ENCODE results near the gene UGT1A5. TPM values are rescaled to one million over a fixed set of nuclear protein-coding genes. Genes with fewer than 3 reads are reported as not detected.

Gene UGT1A5
- total RNA-seq, 2 experiments from 2014 or later = not detected

- TF ChIP-seq CTCF (conservative IDR thresholded peaks at IDR 0.05; ENCODE audit: low read length) (no peak), EZH2phosphoT487 (IDR thresholded peaks at IDR 0.05; ENCODE audit: borderline replicate concordance, low read depth, low read length) (no peak)
- H4K20me1 ChIP-seq (ENCODE audit: insufficient read depth, low read length) = no peaks in the 10 kb centered on the region
- H3K4me2 ChIP-seq (ENCODE audit: low read length) = no peak overlapping the region
- POLR2A ChIA-PET = no interaction called here
- CTCF ChIA-PET (ENCODE audit: unreplicated experiment) = no interaction called here
- no peak overlapping the region for H2AFZ ChIP-seq (ENCODE audit: low read length)
- no peaks in the 10 kb centered on the region for H3K9me3 ChIP-seq (ENCODE audit: low read length)
- no peaks in the 10 kb centered on the region for H3K4me1 ChIP-seq (ENCODE audit: insufficient read depth, low read length, poor library complexity, severe bottlenecking)
- DNase-seq (ENCODE audit: low spot score) = no peak
- no peaks in the 10 kb centered on the region for H3K36me3 ChIP-seq (ENCODE audit: insufficient read depth, low read length)
- intact Hi-C loops (cut with micrococcal nuclease; ENCODE audit: unreplicated experiment) = no loop called here
- no peaks in the 10 kb centered on the region for H3K9me2 ChIP-seq (ENCODE audit: insufficient read depth, low read length)
- H3K79me2 ChIP-seq (ENCODE audit: insufficient read depth, low read depth, low read length) = no peaks in the 10 kb centered on the region
- H3K27ac ChIP-seq (ENCODE audit: low read depth, low read length, poor library complexity, severe bottlenecking) = no peak overlapping the region
- H3K4me3 ChIP-seq (ENCODE audit: low read depth, low read length, poor library complexity, severe bottlenecking) = no peak overlapping the region
- BruUV-seq (replicated peaks) = no TSS peak
Measured at GRCh38 chr2:233764264-233764663, 51.6 kb downstream of the UGT1A5 start.

DNA sequence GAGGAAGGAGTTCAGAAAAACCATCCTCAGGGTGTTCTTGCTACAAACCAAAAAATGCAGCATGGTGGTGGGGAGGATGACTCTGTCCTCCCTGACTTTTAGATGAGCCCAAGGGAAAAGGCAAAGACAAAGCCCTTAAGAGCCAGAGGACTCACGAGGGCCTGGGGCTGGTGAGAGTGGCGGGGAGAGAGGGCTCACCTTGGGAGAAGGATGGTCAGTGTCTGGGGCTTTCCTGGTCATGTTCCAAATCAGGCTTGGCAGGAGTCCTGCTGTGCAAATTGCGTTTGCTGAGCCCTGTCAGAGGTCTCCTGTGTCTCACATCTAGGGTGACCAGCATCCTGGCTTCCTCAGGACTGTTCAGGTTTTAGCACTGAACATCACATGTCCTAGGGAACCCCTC lies 52.1 kb downstream of the UGT1A5 start:
- CTCF ChIA-PET (ENCODE audit: unreplicated experiment) = no interaction called here

GRCh38 chr2:233766416-233766815 lies 53.7 kb downstream of the UGT1A5 start:
- H3K9me3 ChIP-seq (ENCODE audit: low read length) = no peaks in the 10 kb centered on the region
- DNase-seq (ENCODE audit: low spot score) = no peak
- intact Hi-C loops (cut with micrococcal nuclease; ENCODE audit: unreplicated experiment) = no loop called here
- BruUV-seq (replicated peaks) = no TSS peak
- no peak for TF ChIP-seq CTCF (conservative IDR thresholded peaks at IDR 0.05; ENCODE audit: low read length)
- no peaks in the 10 kb centered on the region for H4K20me1 ChIP-seq (ENCODE audit: insufficient read depth, low read length)
- H3K79me2 ChIP-seq (ENCODE audit: insufficient read depth, low read depth, low read length) = no peaks in the 10 kb centered on the region
- H3K4me2 ChIP-seq (ENCODE audit: low read length) = no peak overlapping the region
- H3K4me1 ChIP-seq (ENCODE audit: insufficient read depth, low read length, poor library complexity, severe bottlenecking) = no peaks in the 10 kb centered on the region
- no peak overlapping the region for H3K27ac ChIP-seq (ENCODE audit: low read depth, low read length, poor library complexity, severe bottlenecking)
- no peaks in the 10 kb centered on the region for H3K9me2 ChIP-seq (ENCODE audit: insufficient read depth, low read length)
- no peak overlapping the region for H2AFZ ChIP-seq (ENCODE audit: low read length)
- ChIA-PET CTCF (ENCODE audit: unreplicated experiment) (no interaction called here), POLR2A (no interaction called here)
- no peaks in the 10 kb centered on the region for H3K36me3 ChIP-seq (ENCODE audit: insufficient read depth, low read length)
- no peak overlapping the region for H3K4me3 ChIP-seq (ENCODE audit: low read depth, low read length, poor library complexity, severe bottlenecking)

More for the DNA sequence above, 52.1 kb downstream of the UGT1A5 start:
- Histone ChIP-seq H3K27ac (ENCODE audit: low read depth, low read length, poor library complexity, severe bottlenecking) (no peak overlapping the region), H3K4me3 (ENCODE audit: low read depth, low read length, poor library complexity, severe bottlenecking) (no peak overlapping the region), H3K36me3 (ENCODE audit: insufficient read depth, low read length) (no peaks in the 10 kb centered on the region), H3K9me2 (ENCODE audit: insufficient read depth, low read length) (no peaks in the 10 kb centered on the region), H4K20me1 (ENCODE audit: insufficient read depth, low read length) (no peaks in the 10 kb centered on the region), H2AFZ (ENCODE audit: low read length) (no peak overlapping the region), H3K79me2 (ENCODE audit: insufficient read depth, low read depth, low read length) (no peaks in the 10 kb centered on the region), H3K9me3 (ENCODE audit: low read length) (no peaks in the 10 kb centered on the region), H3K4me2 (ENCODE audit: low read length) (no peak overlapping the region), H3K4me1 (ENCODE audit: insufficient read depth, low read length, poor library complexity, severe bottlenecking) (no peaks in the 10 kb centered on the region)
- POLR2A ChIA-PET = no interaction called here
- no peak for DNase-seq (ENCODE audit: low spot score)
- TF ChIP-seq EZH2phosphoT487 (IDR thresholded peaks at IDR 0.05; ENCODE audit: borderline replicate concordance, low read depth, low read length) (no peak), CTCF (conservative IDR thresholded peaks at IDR 0.05; ENCODE audit: low read length) (no peak)
- no TSS peak for BruUV-seq (replicated peaks)
- intact Hi-C loops (cut with micrococcal nuclease; ENCODE audit: unreplicated experiment) = no loop called here

Measured in OCI-LY7 (cell line).